Measurements from ENCODE around the gene LIMK2.
A peak's percentile ranks its signal among the peaks of the same experiment; 100 is the strongest.
"Not testable (repeated sequence)": the region's sequence is repeated elsewhere in the genome, so short reads cannot be mapped to it uniquely, and the experiment has no call there.

Gene LIMK2

GRCh38 chr22:31313366-31314147 is 101.5 kb downstream of the LIMK2 start:
- Histone ChIP-seq H3K27me3 (ENCODE audit: low read length) (no peaks in the 10 kb centered on the region), H3K9ac (ENCODE audit: low read length) (no peak overlapping the region), H2AFZ (ENCODE audit: low read depth, low read length, severe bottlenecking) (no peak overlapping the region), H3K27ac (ENCODE audit: low read depth, low read length) (no peak overlapping the region), H3K4me3 (ENCODE audit: insufficient read depth, low read length, poor library complexity, severe bottlenecking) (no peak overlapping the region), H4K20me1 (ENCODE audit: low read depth, low read length) (no peaks in the 10 kb centered on the region), H3F3A (ENCODE audit: insufficient read depth) (no peaks in the 10 kb centered on the region), H3K79me2 (ENCODE audit: insufficient read depth, low read length) (no peaks in the 10 kb centered on the region), H3K4me2 (ENCODE audit: low read depth, low read length, poor library complexity, severe bottlenecking) (no peak overlapping the region), H3K9me3 (ENCODE audit: insufficient read depth, low read length) (peaks cover 4% of the 10 kb centered on the region; the same call in 1 of the 2 replicates), H3K36me3 (ENCODE audit: low read length) (no peaks in the 10 kb centered on the region), H3K9me2 (replicated peaks; ENCODE audit: insufficient read depth, low read length) (no peaks in the 10 kb centered on the region)
- TF ChIP-seq CTCF (IDR thresholded peaks at IDR 0.05; ENCODE audit: insufficient read depth, low read length, poor library complexity, severe bottlenecking): peak; percentile 98
- TF ChIP-seq EZH2phosphoT487 (conservative IDR thresholded peaks at IDR 0.05; ENCODE audit: low read length): no peak

GRCh38 chr22:31314220-31314619 is 102.1 kb downstream of the LIMK2 start:
- not testable (repeated sequence) for H3K4me2 ChIP-seq (ENCODE audit: low read depth, low read length, poor library complexity, severe bottlenecking); H4K20me1 ChIP-seq (ENCODE audit: low read depth, low read length); H3K9me2 ChIP-seq (replicated peaks; ENCODE audit: insufficient read depth, low read length); H3K36me3 ChIP-seq (ENCODE audit: low read length); H3K4me3 ChIP-seq (ENCODE audit: insufficient read depth, low read length, poor library complexity, severe bottlenecking); H3K79me2 ChIP-seq (ENCODE audit: insufficient read depth, low read length); H2AFZ ChIP-seq (ENCODE audit: low read depth, low read length, severe bottlenecking); H3K9ac ChIP-seq (ENCODE audit: low read length); H3K27me3 ChIP-seq (ENCODE audit: low read length); H3K9me3 ChIP-seq (ENCODE audit: insufficient read depth, low read length); H3K27ac ChIP-seq (ENCODE audit: low read depth, low read length); H3F3A ChIP-seq (ENCODE audit: insufficient read depth)

- no peaks in the 10 kb centered on the region for H3K79me2 ChIP-seq (ENCODE audit: insufficient read depth, low read length)
- H3K9ac ChIP-seq (ENCODE audit: low read length): no peak overlapping the region
- TF ChIP-seq CTCF (IDR thresholded peaks at IDR 0.05; ENCODE audit: insufficient read depth, low read length, poor library complexity, severe bottlenecking) (no peak), EZH2phosphoT487 (conservative IDR thresholded peaks at IDR 0.05; ENCODE audit: low read length) (no peak)
- H4K20me1 ChIP-seq (ENCODE audit: low read depth, low read length): no peaks in the 10 kb centered on the region
- H3F3A ChIP-seq (ENCODE audit: insufficient read depth): peaks cover 5% of the 10 kb centered on the region; the same call in 1 of the 2 replicates
- no peak overlapping the region for H3K4me3 ChIP-seq (ENCODE audit: insufficient read depth, low read length, poor library complexity, severe bottlenecking)
- H2AFZ ChIP-seq (ENCODE audit: low read depth, low read length, severe bottlenecking): no peak overlapping the region
- H3K27ac ChIP-seq (ENCODE audit: low read depth, low read length): no peak overlapping the region
- no peaks in the 10 kb centered on the region for H3K9me3 ChIP-seq (ENCODE audit: insufficient read depth, low read length)
- peaks cover 7% of the 10 kb centered on the region; the same call in 1 of the 2 replicates for H3K36me3 ChIP-seq (ENCODE audit: low read length)
- H3K4me2 ChIP-seq (ENCODE audit: low read depth, low read length, poor library complexity, severe bottlenecking): no peak overlapping the region
- H3K9me2 ChIP-seq (replicated peaks; ENCODE audit: insufficient read depth, low read length): no peaks in the 10 kb centered on the region
- no peaks in the 10 kb centered on the region for H3K27me3 ChIP-seq (ENCODE audit: low read length)
Measured at GRCh38 chr22:31321421-31321820, 109.3 kb downstream of the LIMK2 start.

Data from SU-DHL-6 (cell line).